GM18520 (cell line): ENCODE results near the gene TSPAN18.

Experiments used
- ATAC-seq: cut with Tn5 transposase; IDR thresholded peaks from one replicate; pipeline ENCODE4 v1.9.1; 2021; ENCODE audit not compliant: unreplicated experiment

TSPAN18 gene

DNA sequence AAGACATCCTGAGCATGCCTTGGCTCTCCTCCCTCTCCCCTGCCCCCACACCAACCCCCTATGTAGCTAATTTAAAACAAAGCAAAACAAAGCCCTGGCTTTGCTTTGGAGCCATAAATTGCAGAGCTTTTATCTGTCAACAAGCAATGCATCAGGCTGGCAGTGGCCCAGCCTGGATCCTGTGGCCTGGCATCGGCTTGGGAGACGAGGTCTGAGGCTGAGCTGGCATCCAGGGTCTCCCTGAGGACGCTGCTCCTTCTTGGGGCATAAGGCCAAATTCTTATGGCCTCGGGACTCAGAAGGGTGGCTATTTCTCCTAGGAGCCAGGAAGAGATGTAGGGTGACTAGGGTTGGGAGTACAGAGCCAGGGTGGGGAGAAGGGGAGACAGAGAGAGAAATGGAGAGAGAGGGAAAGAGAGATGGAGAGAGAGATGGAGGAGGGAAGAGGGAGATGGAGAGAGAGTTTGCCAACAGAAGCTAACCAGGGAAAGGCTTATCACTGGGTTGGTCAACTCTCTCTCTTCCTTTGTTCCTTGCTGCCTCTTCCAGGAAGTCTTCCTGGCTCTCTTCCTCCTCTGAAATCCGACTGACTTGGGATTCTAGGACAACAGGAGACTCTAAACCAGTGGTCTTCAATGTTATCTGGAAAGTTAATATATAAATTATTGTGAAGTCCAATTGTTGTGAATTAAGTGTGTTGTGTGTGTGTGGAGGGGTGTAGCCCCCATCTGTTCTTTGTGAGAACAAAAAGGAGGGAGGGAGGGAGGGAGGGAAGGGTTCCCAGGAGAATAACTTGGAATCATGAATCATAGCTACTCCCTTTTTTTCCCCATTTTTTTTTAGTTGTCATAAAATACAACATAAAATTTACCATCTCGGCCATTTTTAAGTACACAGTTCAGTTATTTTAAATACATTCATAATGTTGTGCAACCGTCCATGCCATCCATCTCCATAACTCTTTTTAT lies 29.1 kb downstream of the TSPAN18 start:
- no peak for ATAC-seq

DNA sequence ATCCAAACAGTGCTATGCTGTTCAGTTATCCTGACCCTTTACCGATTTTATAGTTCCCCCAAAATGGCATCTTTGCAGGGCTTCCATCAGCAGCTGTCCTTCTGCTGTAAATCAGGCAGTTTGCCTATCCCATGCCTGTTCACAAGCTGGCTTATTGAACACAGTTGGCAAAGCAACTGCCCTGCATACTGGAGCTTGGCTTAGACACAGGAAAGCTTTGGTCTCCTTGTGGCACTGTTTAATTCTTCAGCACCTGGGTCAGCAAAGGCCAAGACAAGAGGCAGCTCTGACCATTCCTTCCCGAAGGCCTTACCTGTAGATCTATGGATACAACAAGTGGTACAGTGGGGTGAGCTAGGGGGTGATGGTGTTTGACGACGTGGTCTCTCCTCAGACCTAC lies 32.2 kb downstream of the TSPAN18 start:
- no peak for ATAC-seq

GRCh38 chr11:44759743-44760476 lies 33.1 kb downstream of the TSPAN18 start:
- no peak for ATAC-seq

- ATAC-seq = no peak
Measured at GRCh38 chr11:44760477-44760872, 33.7 kb downstream of the TSPAN18 start.

GRCh38 chr11:44760917-44761550 lies 34.3 kb downstream of the TSPAN18 start:
- no peak for ATAC-seq

- ATAC-seq = no peak
Measured at GRCh38 chr11:44761551-44761961, 34.8 kb downstream of the TSPAN18 start.

DNA sequence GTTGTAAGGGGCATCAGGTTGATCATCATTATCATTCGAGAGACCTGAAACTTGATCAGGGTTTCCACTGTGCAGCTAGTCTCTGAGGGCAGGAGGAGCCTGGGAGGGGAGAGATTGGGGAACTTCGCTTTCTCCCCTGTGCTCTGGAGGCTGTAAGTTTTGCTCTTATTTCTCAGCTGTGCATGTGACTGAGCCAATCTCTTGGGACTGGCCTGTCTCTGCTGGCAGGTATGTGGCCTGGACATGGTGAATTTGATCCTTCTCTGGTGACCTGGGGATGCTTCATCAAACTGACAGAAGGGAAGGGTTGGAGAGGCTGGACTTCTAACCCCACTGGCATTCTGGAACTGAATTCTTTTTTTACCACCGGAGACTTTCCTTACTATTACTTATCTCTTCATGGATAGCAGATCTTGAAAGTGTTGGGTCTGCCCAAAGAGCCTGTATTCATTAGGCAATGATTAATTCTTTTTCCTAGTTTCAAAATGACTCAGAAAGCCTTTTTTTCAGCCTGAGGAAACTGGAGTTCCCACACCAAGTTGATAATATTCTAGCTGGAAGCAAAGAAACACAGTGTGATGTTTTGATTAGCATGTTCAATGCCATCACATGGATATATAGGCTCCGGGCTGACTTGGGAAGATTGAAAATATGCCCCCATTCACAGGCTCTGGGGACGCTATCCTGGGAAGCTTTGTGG lies 36.5 kb downstream of the TSPAN18 start:
- ATAC-seq = no peak

GRCh38 chr11:44764583-44764982 lies 37.8 kb downstream of the TSPAN18 start:
- ATAC-seq = no peak

- no peak for ATAC-seq
Measured at GRCh38 chr11:44765026-44765595, 38.3 kb downstream of the TSPAN18 start.

DNA sequence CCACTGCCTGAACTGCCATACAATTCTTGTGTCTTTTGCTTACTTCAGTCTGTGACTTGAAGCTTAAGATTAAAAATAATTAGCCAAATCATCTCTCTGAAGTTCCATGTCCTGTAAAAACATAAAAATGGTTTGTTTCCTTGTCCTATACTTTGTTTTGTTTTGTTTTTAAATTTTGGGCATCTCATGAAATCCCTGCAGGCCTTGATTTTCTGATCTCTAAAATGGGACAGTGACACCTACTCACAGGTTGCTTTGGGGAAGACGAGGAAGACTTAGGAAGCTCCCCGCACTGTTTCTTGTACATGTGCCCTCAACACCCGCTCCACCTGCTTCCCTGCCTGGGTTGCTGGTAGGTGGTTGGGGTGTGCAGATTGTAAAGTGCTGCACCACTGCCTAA lies 38.9 kb downstream of the TSPAN18 start:
- no peak for ATAC-seq

DNA sequence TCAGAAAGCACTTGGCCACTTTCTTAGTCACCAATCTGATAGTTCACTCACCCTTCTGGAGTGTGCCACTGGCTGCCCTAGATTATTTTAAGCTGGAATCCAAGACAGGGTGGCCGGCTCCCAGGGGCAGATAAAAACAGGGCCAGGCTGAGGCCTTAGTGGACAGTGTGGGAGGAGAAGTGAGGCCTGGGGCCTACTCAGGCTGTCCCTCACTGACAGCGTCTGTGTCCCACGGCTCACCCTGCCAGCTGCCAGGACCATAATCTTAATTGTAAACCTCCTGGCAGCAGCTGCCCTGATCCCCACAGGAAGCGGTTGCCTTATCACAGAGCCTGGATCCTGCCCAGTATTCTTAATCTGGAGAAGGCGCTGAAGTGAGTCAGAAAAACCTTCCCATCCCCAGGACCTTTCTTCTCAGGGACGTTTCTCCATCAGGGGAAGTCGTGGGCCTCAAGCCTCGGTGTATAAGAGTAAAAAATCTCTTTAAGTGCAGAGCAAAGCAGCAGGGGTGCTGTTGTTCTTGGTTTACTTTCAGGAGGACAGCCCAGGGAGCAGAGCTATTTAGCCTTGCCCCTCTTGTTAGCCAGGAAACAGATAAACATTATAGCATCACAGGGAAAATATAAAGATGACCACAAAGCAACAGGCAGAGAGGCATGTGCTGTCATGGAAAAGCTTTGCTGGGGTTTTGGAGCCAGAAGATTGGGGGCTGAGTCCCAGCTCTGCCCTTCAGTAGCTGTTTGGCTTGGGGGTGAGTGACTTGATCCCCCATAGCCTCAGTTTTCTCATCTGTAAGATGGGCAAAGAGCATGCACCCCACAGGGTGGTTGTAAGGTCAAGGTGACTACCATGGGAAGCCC lies 39.6 kb downstream of the TSPAN18 start:
- no peak for ATAC-seq

DNA sequence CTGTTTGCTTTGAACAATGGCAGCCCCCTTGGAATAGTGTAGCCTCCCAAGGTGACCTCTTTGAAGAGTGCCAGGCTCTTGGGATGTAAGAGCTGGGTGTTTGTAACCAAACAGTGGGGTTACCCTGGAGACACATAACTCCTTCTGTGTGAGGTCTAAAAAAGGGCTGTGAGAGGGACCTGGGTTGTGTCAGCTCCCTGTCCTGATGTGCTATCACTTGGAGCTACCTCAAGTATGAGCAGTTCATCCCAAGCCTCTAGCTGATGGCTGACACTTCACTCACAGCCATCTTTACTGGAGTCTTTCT lies 40.2 kb downstream of the TSPAN18 start:
- ATAC-seq = no peak

DNA sequence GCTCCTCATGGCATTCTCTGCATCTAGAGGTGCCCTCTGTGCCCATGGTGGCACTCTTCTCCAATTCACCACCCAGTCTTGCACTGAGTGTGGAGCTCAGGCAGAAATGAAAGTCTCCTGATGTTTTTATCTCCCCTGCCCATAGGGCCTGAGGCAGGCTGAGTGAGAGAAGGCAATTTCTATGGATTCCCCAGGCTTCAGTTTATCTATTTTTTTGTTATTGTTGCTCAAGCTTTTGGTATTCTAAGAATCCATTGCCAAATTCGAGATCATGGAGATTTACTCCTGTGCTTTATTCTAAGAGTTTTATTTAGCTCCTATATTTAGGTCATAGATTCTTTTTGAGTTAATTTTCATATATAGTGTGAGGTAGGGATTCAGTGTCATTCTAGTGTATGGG lies 40.7 kb downstream of the TSPAN18 start:
- no peak for ATAC-seq

DNA sequence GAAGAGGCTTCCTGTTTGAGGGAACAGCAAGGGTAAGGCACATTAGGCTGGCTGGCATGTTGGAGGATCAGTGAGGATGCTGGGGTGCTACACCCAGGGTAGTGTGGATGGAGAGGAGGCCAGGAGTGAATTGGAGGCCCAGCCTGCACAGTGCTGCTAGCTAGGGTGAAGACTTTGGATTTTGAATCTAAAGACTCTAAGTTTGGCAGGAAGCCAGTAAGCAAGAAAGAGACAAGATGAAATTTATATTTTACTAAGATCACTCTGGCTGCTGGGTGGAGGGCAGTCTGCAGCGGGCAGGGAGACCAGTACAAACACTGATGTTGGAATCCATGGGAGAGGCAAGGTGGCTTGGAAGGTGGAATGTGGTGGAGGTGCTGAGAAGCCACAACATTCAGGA lies 43.6 kb downstream of the TSPAN18 start:
- ATAC-seq = no peak

- no peak for ATAC-seq
Measured at GRCh38 chr11:44771252-44771734, 44.5 kb downstream of the TSPAN18 start.

- ATAC-seq = no peak
Measured at GRCh38 chr11:44771841-44772240, 45.1 kb downstream of the TSPAN18 start.

DNA sequence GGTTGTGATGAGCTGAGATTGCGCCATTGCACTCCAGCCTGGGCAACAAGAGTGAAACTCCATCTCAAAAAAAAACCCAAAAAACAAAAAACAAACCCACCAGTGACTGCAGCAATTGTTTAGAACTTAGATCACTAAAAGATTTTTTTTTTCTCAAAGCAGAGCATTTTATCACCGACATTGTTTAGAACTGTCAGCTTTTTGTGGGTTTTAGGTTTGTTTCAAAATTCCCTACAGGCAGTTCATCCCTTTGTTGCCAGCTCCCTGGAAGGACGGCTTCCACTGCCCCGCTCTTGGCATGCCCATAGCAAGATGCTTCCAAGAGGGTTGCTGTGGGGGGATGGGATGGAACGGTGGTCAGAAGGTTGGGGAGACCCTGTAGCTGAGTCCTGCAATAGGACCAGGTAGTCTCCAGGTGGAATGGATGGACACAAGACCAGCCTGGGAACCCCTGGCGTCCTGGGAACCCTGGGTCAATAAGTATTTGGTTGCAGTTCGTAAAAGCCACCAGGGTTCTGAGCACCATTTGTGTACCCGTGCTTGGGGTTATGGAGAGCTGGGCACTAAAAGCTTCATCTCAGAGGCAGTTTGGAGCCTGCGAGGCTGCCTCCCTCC lies 46.7 kb downstream of the TSPAN18 start:
- ATAC-seq = no peak

DNA sequence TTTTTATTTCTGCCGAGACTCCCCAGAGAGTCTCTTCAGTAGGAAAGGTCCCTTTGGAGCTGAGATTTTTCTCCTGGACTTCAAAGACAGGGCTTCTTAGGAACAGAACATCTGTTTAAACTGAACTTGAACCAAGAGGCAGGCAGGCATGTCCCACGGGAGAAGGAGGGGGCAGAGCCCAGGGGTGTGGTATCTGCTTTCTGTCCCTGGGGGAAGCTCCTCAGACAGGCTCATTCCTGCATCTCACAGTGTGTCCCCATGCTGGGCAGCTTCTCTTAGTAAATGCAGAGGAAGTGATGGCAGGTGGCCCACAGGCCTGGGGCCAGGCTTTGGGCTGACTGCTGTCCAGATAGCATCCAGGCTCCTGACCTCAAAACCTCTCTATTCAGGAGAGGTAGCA lies 47.3 kb downstream of the TSPAN18 start:
- no peak for ATAC-seq

GRCh38 chr11:44774731-44775130 lies 48.0 kb downstream of the TSPAN18 start:
- no peak for ATAC-seq
